Measurements from ENCODE around the gene KRTAP4-16. TPM values are rescaled to one million over a fixed set of nuclear protein-coding genes. Genes with fewer than 3 reads are reported as not detected.
"Not testable (repeated sequence)": the region's sequence is repeated elsewhere in the genome, so short reads cannot be mapped to it uniquely, and the experiment has no call there.

Gene KRTAP4-16
- total RNA-seq, 1 donor from 2014 or later, result not detected

DNA sequence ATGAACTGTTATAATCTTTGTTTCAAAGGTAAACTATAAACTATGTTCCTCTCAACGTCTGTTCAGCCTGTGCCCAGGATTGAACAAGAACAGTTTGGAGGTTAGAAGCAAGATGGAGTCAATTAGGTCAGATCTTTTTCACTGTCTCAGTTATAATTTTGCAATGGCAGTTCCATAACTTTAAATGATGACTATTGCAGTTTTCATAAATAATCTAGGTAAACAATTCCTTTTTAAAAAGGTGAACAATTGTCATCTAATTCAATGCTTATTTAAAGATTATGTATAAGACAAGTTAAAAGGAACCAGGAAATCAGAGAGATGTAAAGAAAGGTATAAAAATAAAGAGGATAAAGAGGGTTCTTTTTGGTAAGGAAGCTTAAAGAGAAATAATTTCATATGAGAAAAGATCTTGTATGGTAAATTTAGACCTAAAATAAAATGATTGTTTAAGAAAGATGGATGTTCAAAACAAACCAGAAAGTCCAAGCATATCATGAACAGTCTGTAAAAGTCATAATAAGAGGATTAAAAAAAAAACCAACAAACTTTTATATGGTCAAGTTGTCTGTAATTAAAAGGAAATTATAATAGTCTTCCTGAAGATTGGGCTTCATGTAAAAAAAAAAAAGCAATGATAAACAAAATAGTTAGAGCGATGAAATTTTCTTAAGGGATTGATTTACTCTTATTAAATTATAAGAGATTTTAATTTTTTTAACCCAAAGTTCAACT is 9.3 kb upstream of the KRTAP4-16 start:
- DNase-seq, result no peak

DNA sequence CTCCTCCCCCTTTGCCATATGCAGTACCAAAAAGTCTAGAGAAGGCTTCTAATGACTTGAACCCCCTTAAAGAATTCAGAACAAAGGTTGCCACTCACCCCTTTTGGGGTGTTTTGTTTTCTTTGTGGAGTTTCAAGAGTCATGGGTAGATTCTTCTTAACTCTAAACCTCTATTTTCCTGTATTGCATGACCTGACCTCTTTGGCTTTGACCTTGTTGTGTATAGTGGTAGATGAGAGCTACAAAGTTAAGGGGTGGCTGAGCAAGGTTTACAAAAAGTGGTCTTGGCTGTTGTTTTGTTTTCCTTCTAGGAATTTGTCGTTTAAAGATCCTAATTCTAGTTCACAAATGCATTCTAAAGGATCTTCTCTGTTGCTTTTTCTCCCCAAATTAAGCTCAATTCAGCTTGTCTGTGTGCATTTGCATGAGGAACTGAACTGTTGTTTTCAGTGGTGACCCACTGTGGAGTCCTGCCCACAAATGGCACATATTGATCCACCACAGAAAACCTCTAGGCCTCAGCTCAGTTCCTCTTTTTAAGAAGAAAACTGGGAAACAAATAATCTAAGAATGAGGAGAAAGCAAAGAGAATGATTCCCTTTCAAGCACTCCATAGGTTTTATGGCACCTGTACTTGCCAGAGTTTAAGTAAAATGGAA is 6.8 kb upstream of the KRTAP4-16 start:
- ATAC-seq (ENCODE audit: low read depth); CTCF ChIA-PET; H3K27me3 Mint-ChIP-seq; intact Hi-C loops (cut with micrococcal nuclease); H3K9me3 Mint-ChIP-seq; POLR2A ChIA-PET; H3K36me3 Mint-ChIP-seq (ENCODE audit: low read depth); DNase-seq: not testable (repeated sequence)
- Mint-ChIP-seq H3K4me3 (peak overlapping the region; percentile 21), H3K27ac (peak overlapping the region; percentile 48), H3K4me1 (peaks cover 15% of the 10 kb centered on the region)

More for the DNA sequence above, 9.3 kb upstream of the KRTAP4-16 start:
- ChIA-PET POLR2A (no interaction called here), CTCF (no interaction called here)
- H3K36me3 Mint-ChIP-seq (ENCODE audit: low read depth), result peaks cover 3% of the 10 kb centered on the region
- peaks cover under 1% of the 10 kb centered on the region for H3K27me3 Mint-ChIP-seq
- H3K4me1 Mint-ChIP-seq, result peaks cover 24% of the 10 kb centered on the region
- no peak overlapping the region for H3K27ac Mint-ChIP-seq
- intact Hi-C loops (cut with micrococcal nuclease), result no loop called here
- TF ChIP-seq, protein P1, sequence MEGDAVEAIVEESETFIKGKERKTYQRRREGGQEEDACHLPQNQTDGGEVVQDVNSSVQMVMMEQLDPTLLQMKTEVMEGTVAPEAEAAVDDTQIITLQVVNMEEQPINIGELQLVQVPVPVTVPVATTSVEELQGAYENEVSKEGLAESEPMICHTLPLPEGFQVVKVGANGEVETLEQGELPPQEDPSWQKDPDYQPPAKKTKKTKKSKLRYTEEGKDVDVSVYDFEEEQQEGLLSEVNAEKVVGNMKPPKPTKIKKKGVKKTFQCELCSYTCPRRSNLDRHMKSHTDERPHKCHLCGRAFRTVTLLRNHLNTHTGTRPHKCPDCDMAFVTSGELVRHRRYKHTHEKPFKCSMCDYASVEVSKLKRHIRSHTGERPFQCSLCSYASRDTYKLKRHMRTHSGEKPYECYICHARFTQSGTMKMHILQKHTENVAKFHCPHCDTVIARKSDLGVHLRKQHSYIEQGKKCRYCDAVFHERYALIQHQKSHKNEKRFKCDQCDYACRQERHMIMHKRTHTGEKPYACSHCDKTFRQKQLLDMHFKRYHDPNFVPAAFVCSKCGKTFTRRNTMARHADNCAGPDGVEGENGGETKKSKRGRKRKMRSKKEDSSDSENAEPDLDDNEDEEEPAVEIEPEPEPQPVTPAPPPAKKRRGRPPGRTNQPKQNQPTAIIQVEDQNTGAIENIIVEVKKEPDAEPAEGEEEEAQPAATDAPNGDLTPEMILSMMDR (IDR thresholded peaks at IDR 0.05), result no peak
- peaks cover 4% of the 10 kb centered on the region for H3K9me3 Mint-ChIP-seq
- no peak overlapping the region for H3K4me3 Mint-ChIP-seq
- no peak for ATAC-seq (ENCODE audit: low read depth)

- no peak overlapping the region for H3K4me3 Mint-ChIP-seq
- peaks cover 15% of the 10 kb centered on the region for H3K4me1 Mint-ChIP-seq
- POLR2A ChIA-PET, result no interaction called here
- DNase-seq, result no peak
- H3K9me3 Mint-ChIP-seq, result peaks cover 4% of the 10 kb centered on the region
- peaks cover 6% of the 10 kb centered on the region for H3K27me3 Mint-ChIP-seq
- CTCF ChIA-PET, result no interaction called here
- peak overlapping the region; percentile 46 for H3K27ac Mint-ChIP-seq
- peaks cover 1% of the 10 kb centered on the region for H3K36me3 Mint-ChIP-seq (ENCODE audit: low read depth)
- TF ChIP-seq, protein P1 (IDR thresholded peaks at IDR 0.05), result no peak
- no peak for ATAC-seq (ENCODE audit: low read depth)
- intact Hi-C loops (cut with micrococcal nuclease), result no loop called here
Measured at GRCh38 chr17:41107941-41108450, 6.0 kb upstream of the KRTAP4-16 start.

DNA sequence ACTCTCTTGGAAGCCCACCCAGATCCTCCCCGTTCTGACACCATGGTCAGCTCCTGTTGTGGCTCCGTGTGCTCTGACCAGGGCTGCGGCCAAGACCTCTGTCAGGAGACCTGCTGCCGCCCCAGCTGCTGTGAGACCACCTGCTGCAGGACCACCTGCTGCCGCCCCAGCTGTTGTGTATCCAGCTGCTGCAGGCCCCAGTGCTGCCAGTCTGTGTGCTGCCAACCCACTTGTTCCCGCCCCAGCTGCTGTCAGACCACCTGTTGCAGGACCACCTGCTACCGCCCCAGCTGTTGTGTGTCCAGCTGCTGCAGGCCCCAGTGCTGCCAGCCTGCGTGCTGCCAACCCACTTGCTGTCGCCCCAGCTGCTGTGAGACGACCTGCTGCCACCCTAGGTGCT is 3.3 kb upstream of the KRTAP4-16 start, which contains the start of gene KRTAP4-9:
TSS of gene KRTAP4-9 (plus strand) at position 43 of the 400 bp plus-strand sequence. CDS start at position 43, 0 bp downstream.
- H3K4me3 Mint-ChIP-seq; H3K9me3 Mint-ChIP-seq; CTCF ChIA-PET; intact Hi-C loops (cut with micrococcal nuclease); POLR2A ChIA-PET; ATAC-seq (ENCODE audit: low read depth); H3K27me3 Mint-ChIP-seq; H3K36me3 Mint-ChIP-seq (ENCODE audit: low read depth); DNase-seq; H3K27ac Mint-ChIP-seq: not testable (repeated sequence)
- H3K4me1 Mint-ChIP-seq, result peaks cover 17% of the 10 kb centered on the region

DNA sequence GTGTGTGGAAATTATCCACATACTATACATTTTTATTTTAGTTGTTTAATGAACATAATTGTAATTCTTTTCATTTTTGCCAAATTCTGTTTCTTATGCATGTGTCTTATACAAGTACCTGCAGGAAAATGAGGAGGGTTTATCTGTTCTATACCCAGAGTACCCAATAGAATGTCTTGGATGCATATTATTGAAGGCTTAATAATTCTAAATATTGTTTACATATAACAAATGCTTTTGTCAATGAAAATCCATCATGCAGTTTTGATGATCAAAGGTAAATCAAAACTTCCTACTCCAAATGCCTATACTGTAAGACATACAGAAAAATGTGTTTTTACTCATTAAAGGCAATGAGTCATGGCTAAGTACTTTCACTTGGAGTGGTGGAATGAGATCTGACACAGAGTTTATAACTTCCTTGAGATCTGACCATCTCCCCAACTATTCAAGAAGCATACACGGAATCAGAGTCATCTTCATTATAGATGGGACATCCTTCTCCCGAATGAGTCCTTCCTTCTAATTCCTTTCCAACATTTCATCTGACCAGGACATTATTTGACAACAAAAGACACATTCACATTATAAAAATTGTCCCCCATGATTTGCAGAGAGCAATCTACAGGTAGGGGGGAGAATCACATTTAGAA is 2.5 kb upstream of the KRTAP4-16 start:
- H3K27ac Mint-ChIP-seq; ATAC-seq (ENCODE audit: low read depth); H3K9me3 Mint-ChIP-seq; POLR2A ChIA-PET; H3K36me3 Mint-ChIP-seq (ENCODE audit: low read depth); DNase-seq; intact Hi-C loops (cut with micrococcal nuclease); CTCF ChIA-PET; H3K4me3 Mint-ChIP-seq: not testable (repeated sequence)
- Mint-ChIP-seq H3K27me3 (peaks cover 13% of the 10 kb centered on the region), H3K4me1 (peaks cover 23% of the 10 kb centered on the region)

GRCh38 chr17:41103896-41104295 is 1.9 kb upstream of the KRTAP4-16 start:
- intact Hi-C loops (cut with micrococcal nuclease), result no loop called here

GRCh38 chr17:41099682-41100480 is 2.1 kb downstream of the KRTAP4-16 start:
- H3K36me3 Mint-ChIP-seq (ENCODE audit: low read depth); H3K4me3 Mint-ChIP-seq; CTCF ChIA-PET; ATAC-seq (ENCODE audit: low read depth); H3K4me1 Mint-ChIP-seq; intact Hi-C loops (cut with micrococcal nuclease); POLR2A ChIA-PET; H3K27ac Mint-ChIP-seq; H3K9me3 Mint-ChIP-seq; DNase-seq: not testable (repeated sequence)
- peaks cover 25% of the 10 kb centered on the region for H3K27me3 Mint-ChIP-seq

More at GRCh38 chr17:41103896-41104295, 1.9 kb upstream of the KRTAP4-16 start:
- peaks cover 13% of the 10 kb centered on the region for H3K27me3 Mint-ChIP-seq
- H3K4me1 Mint-ChIP-seq, result peaks cover 21% of the 10 kb centered on the region
- no peak overlapping the region for H3K4me3 Mint-ChIP-seq
- H3K9me3 Mint-ChIP-seq, result no peaks in the 10 kb centered on the region
- no peaks in the 10 kb centered on the region for H3K36me3 Mint-ChIP-seq (ENCODE audit: low read depth)
- H3K27ac Mint-ChIP-seq, result no peak overlapping the region
- CTCF ChIA-PET, result no interaction called here
- ATAC-seq (ENCODE audit: low read depth) (no peak), DNase-seq (no peak)
- POLR2A ChIA-PET, result no interaction called here
- TF ChIP-seq, protein P1 (IDR thresholded peaks at IDR 0.05), result no peak
